Neural progenitor cell (in vitro differentiated cells): ENCODE data around the gene SRRM5. TPM values are rescaled to one million over a fixed set of nuclear protein-coding genes. Genes with fewer than 3 reads are reported as not detected.

Experiments used
- DNase-seq: peaks from one replicate; pipeline ENCODE4 v3.0.0-alpha.2; 2016; ENCODE audit warnings: low spot score
- H2AFZ ChIP-seq: fragments of 200-600 bp; sonication (generic); replicated peaks from 2 replicates; pipeline ENCODE4 v1.6.1; 2016; ENCODE audit warnings: antibody characterized with exemption
- H3F3A ChIP-seq: fragments of 200-600 bp; sonication (generic); 2 replicates; pipeline ENCODE4 v1.6.1; 2016; ENCODE audit warnings: antibody characterized with exemption, low read depth
- H3K27ac ChIP-seq: fragments of 200-600 bp; sonication (generic); 2 replicates; pipeline ENCODE4 v1.5.1; 2016; ENCODE audit warnings: mild to moderate bottlenecking
- H3K27me3 ChIP-seq: fragments of 200-600 bp; sonication (generic); 2 replicates; pipeline ENCODE4 v1.6.1; 2016; ENCODE audit warnings: mild to moderate bottlenecking, moderate library complexity
- H3K36me3 ChIP-seq: fragments of 200-600 bp; sonication (generic); 2 replicates; pipeline ENCODE4 v1.5.1; 2016
- H3K4me1 ChIP-seq: fragments of 200-600 bp; sonication (generic); 2 replicates; pipeline ENCODE4 v1.6.1; 2016; ENCODE audit warnings: mixed run types
- H3K4me2 ChIP-seq: fragments of 200-600 bp; sonication (generic); 2 replicates; pipeline ENCODE4 v1.6.1; 2016
- H3K4me3 ChIP-seq: fragments of 200-600 bp; sonication (generic); 2 replicates; pipeline ENCODE4 v1.5.1; 2016
- H3K79me2 ChIP-seq: fragments of 200-600 bp; sonication (generic); 2 replicates; pipeline ENCODE4 v1.6.1; 2016; ENCODE audit warnings: low read depth
- H3K9ac ChIP-seq: fragments of 200-600 bp; sonication (generic); 2 replicates; pipeline ENCODE4 v1.6.1; 2016
- H3K9me3 ChIP-seq: fragments of 200-600 bp; sonication (generic); 2 replicates; pipeline ENCODE4 v1.5.1; 2016; ENCODE audit warnings: low read depth
- H4K20me1 ChIP-seq: fragments of 200-600 bp; sonication (generic); 2 replicates; pipeline ENCODE4 v1.6.1; 2016; ENCODE audit warnings: low read depth
- H3K27ac Mint-ChIP-seq: 3 replicates; pipeline ENCODE4 v1.8.0; 2021; ENCODE audit warnings: mixed read lengths
- H3K27me3 Mint-ChIP-seq: 2 replicates; pipeline ENCODE4 v1.8.0; 2022; ENCODE audit warnings: low read depth, mild to moderate bottlenecking, inconsistent platforms, moderate library complexity, mixed read lengths; ENCODE audit not compliant: insufficient read depth
- H3K36me3 Mint-ChIP-seq: 3 replicates; pipeline ENCODE4 v1.8.0; 2021; ENCODE audit warnings: mixed read lengths
- H3K4me1 Mint-ChIP-seq: 3 replicates; pipeline ENCODE4 v1.8.0; 2021; ENCODE audit warnings: mixed read lengths
- H3K4me3 Mint-ChIP-seq: 3 replicates; pipeline ENCODE4 v1.8.0; 2021; ENCODE audit warnings: mild to moderate bottlenecking, moderate library complexity, mixed read lengths
- H3K9me3 Mint-ChIP-seq: 3 replicates; pipeline ENCODE4 v1.8.0; 2020; ENCODE audit warnings: mixed read lengths
- CTCF ChIP-seq: fragments of 200-600 bp; sonication (generic); IDR thresholded peaks from 2 replicates; pipeline ENCODE4 v1.5.1; 2017; ENCODE audit warnings: antibody characterized with exemption, mild to moderate bottlenecking
- EZH2 ChIP-seq: fragments of 200-600 bp; sonication (generic); IDR thresholded peaks from 2 replicates; pipeline ENCODE4 v1.6.1; 2017; ENCODE audit warnings: antibody characterized with exemption, mild to moderate bottlenecking, moderate library complexity
- EZH2phosphoT487 ChIP-seq: fragments of 200-600 bp; sonication (generic); IDR thresholded peaks from 2 replicates; pipeline ENCODE4 v1.6.1; 2017; ENCODE audit warnings: antibody characterized with exemption
- total RNA-seq: library from RNA; depleted of rRNA; stranded (reverse); fragments of >200 nt; gene quantifications from 2 replicates; pipeline ENCODE4 v1.2.3, GENCODE V29; 2015; ENCODE audit warnings: low replicate concordance

SRRM5 gene
- total RNA-seq, 1 donor from 2014 or later, result not detected

- peaks cover 2% of the 10 kb centered on the region for H3K9me3 Mint-ChIP-seq
- Histone ChIP-seq H3K27me3 (peaks cover 36% of the 10 kb centered on the region), H3K9ac (no peak overlapping the region), H3K4me3 (no peak overlapping the region), H3K4me1 (peaks cover 6% of the 10 kb centered on the region), H2AFZ (no peak overlapping the region), H3K9me3 (no peaks in the 10 kb centered on the region), H3K27ac (no peak overlapping the region), H3K36me3 (no peaks in the 10 kb centered on the region), H3K79me2 (peaks cover 6% of the 10 kb centered on the region), H3K4me2 (no peak overlapping the region), H3F3A (peaks cover 4% of the 10 kb centered on the region), H4K20me1 (peaks cover 7% of the 10 kb centered on the region)
- peaks cover 14% of the 10 kb centered on the region for H3K36me3 Mint-ChIP-seq
- TF ChIP-seq CTCF (no peak), EZH2 (no peak), EZH2phosphoT487 (no peak)
- DNase-seq, result no peak
- H3K27me3 Mint-ChIP-seq, result peaks cover 17% of the 10 kb centered on the region
- H3K27ac Mint-ChIP-seq, result no peak overlapping the region
- peaks cover 15% of the 10 kb centered on the region for H3K4me1 Mint-ChIP-seq
- no peak overlapping the region for H3K4me3 Mint-ChIP-seq
Observed at GRCh38 chr19:43643326-43643725, 31.4 kb downstream of the SRRM5 start.

- H2AFZ ChIP-seq, result no peak overlapping the region
Observed at GRCh38 chr19:43644181-43644580, 32.3 kb downstream of the SRRM5 start.

GRCh38 chr19:43648633-43649032 is 36.7 kb downstream of the SRRM5 start:
- Histone ChIP-seq H2AFZ (no peak overlapping the region), H3K4me3 (no peak overlapping the region), H3K4me1 (no peaks in the 10 kb centered on the region), H3F3A (peaks cover 3% of the 10 kb centered on the region), H3K27ac (no peak overlapping the region), H3K79me2 (no peaks in the 10 kb centered on the region), H3K4me2 (no peak overlapping the region), H4K20me1 (no peaks in the 10 kb centered on the region), H3K36me3 (no peaks in the 10 kb centered on the region), H3K27me3 (no peaks in the 10 kb centered on the region), H3K9ac (no peak overlapping the region), H3K9me3 (no peaks in the 10 kb centered on the region)
- Mint-ChIP-seq H3K36me3 (peaks cover 17% of the 10 kb centered on the region), H3K4me3 (no peak overlapping the region), H3K9me3 (peaks cover 2% of the 10 kb centered on the region), H3K27me3 (peaks cover 8% of the 10 kb centered on the region), H3K27ac (no peak overlapping the region), H3K4me1 (peaks cover 6% of the 10 kb centered on the region)
- DNase-seq, result no peak
- no peak for TF ChIP-seq EZH2phosphoT487
- TF ChIP-seq CTCF, result no peak
- no peak for TF ChIP-seq EZH2

More at GRCh38 chr19:43644181-43644580, 32.3 kb downstream of the SRRM5 start:
- no peak overlapping the region for H3K4me3 Mint-ChIP-seq
- Histone ChIP-seq H3K27me3 (peaks cover 27% of the 10 kb centered on the region), H3F3A (no peaks in the 10 kb centered on the region), H3K36me3 (no peaks in the 10 kb centered on the region), H3K4me3 (no peak overlapping the region), H3K4me2 (no peak overlapping the region), H3K4me1 (no peaks in the 10 kb centered on the region), H3K27ac (no peak overlapping the region), H4K20me1 (no peaks in the 10 kb centered on the region), H3K9me3 (no peaks in the 10 kb centered on the region), H3K79me2 (peaks cover under 1% of the 10 kb centered on the region), H3K9ac (no peak overlapping the region)
- H3K27ac Mint-ChIP-seq, result no peak overlapping the region
- H3K4me1 Mint-ChIP-seq, result peaks cover 7% of the 10 kb centered on the region
- peaks cover 2% of the 10 kb centered on the region for H3K9me3 Mint-ChIP-seq
- H3K36me3 Mint-ChIP-seq, result peaks cover 17% of the 10 kb centered on the region
- TF ChIP-seq EZH2phosphoT487 (no peak), CTCF (no peak), EZH2 (no peak)
- DNase-seq, result no peak
- peaks cover 11% of the 10 kb centered on the region for H3K27me3 Mint-ChIP-seq
